Spleen (tissue), 11 donors: Measurements from ENCODE around the gene NELFE. TPM values are rescaled to one million over a fixed set of nuclear protein-coding genes. Genes with fewer than 3 reads are reported as not detected.
"Not testable (repeated sequence)": the region's sequence is repeated elsewhere in the genome, so short reads cannot be mapped to it uniquely, and the experiment has no call there.

Experiments
- DNase-seq: peaks from one replicate; pipeline ENCODE4 v3.0.0-alpha.2; 2020
- H3K27ac ChIP-seq, 8 donors: fragments of 200-600 bp; sonication (generic) in 7 of 8; 1 replicate in 4 of 8; 2 replicates in 4 of 8; pipeline versions ENCODE4 v1.5.0 to v1.8.0; 2016 to 2021; ENCODE audit warnings: inconsistent platforms in 4 of 8, mild to moderate bottlenecking in 4 of 8, moderate library complexity in 1 of 8
- H3K27me3 ChIP-seq, 7 donors: fragments of 200-600 bp; sonication (generic) in 6 of 7; replicated peaks in 1 of 7; 1 replicate in 4 of 7; 2 replicates in 3 of 7; pipeline versions ENCODE4 v1.5.0 to v1.8.0; 2016 to 2021; ENCODE audit warnings: inconsistent platforms in 3 of 7, mild to moderate bottlenecking in 1 of 7
- H3K36me3 ChIP-seq, 6 donors: fragments of 200-600 bp; sonication (generic) in 5 of 6; 1 replicate in 4 of 6; 2 replicates in 2 of 6; pipeline versions ENCODE4 v1.5.0 to v1.8.0; 2016 to 2021; ENCODE audit warnings: inconsistent platforms in 2 of 6
- H3K4me1 ChIP-seq, 6 donors: fragments of 200-600 bp; sonication (generic) in 5 of 6; 1 replicate in 3 of 6; 2 replicates in 3 of 6; pipeline versions ENCODE4 v1.5.0 to v1.8.0; 2016 to 2021; ENCODE audit warnings: inconsistent platforms in 3 of 6
- H3K4me3 ChIP-seq, 8 donors: fragments of 200-600 bp; sonication (generic) in 7 of 8; 1 replicate in 4 of 8; 2 replicates in 4 of 8; pipeline versions ENCODE4 v1.5.0 to v1.8.0; 2016 to 2021; ENCODE audit warnings: inconsistent platforms in 4 of 8, mild to moderate bottlenecking in 4 of 8, moderate library complexity in 2 of 8
- H3K9me3 ChIP-seq, 8 donors: fragments of 200-600 bp; sonication (generic) in 7 of 8; 1 replicate in 4 of 8; 2 replicates in 4 of 8; pipeline versions ENCODE4 v1.5.0 to v1.8.0; 2016 to 2021; ENCODE audit warnings: inconsistent platforms in 4 of 8
- POLR2A ChIP-seq, 3 donors: fragments of 450-650 bp; IDR thresholded peaks; one replicate each; pipeline ENCODE4 v1.5.1; 2017; ENCODE audit warnings: antibody characterized with exemption in 3 of 3, mild to moderate bottlenecking in 1 of 3
- POLR2AphosphoS5 ChIP-seq, 3 donors: sonication (generic); formaldehyde crosslinking; IDR thresholded peaks; one replicate each; pipeline ENCODE4 v1.5.1; 2017; ENCODE audit warnings: antibody characterized with exemption in 3 of 3
- WGBS, 5 donors: extraction: QIAGEN DNeasy Blood & Tissue Kit in 3 of 5; methylation state at CpG; one replicate each; pipeline versions ENCODE4 v1.1.5 to v1.1.7; 2013 to 2018; 5-methylcytosine and 5-hydroxymethylcytosine counted together
- intact Hi-C: fragments of 100-400 bp; cut with DNase I; formaldehyde crosslinking; loops from one replicate; pipeline ENCODE4 v1.15.0; 2023; ENCODE audit warnings: low total_unique reads
- polyA plus RNA-seq, 3 donors: library from polyadenylated mRNA; stranded (reverse); fragments of 200-250 nt; gene quantifications; one replicate each; pipeline ENCODE4 v1.2.1, GENCODE V29; 2013
- total RNA-seq, 7 donors: library from RNA; depleted of rRNA in 3 of 7; stranded (reverse); fragments of >200 nt in 3 of 7; fragmentation: NEBNext Ultra II Directional in 4 of 7; extraction: Animal tissue kit (Norgen Biotek cat#: 25700) in 4 of 7; gene quantifications; one replicate each; pipeline versions ENCODE4 v1.1.0 to v1.2.1, GENCODE V29; 2016 to 2021
- TF ChIP-seq, protein P1 (sequence below), 11 experiments: fragments of 200-600 bp in 7 of 11; fragments of 450-650 bp in 4 of 11; sonication (generic) in 4 of 11; IDR thresholded peaks in 8 of 11; conservative IDR thresholded peaks in 3 of 11; 1 replicate in 7 of 11; 2 replicates in 4 of 11; pipeline versions ENCODE4 v1.4.0 to v1.8.0; 2016 to 2021; ENCODE audit warnings: antibody characterized with exemption in 11 of 11, inconsistent platforms in 4 of 11, mild to moderate bottlenecking in 1 of 11
- donor health status: healthy with polysubstance abuse.
- donor health status: DM: no; HTN: no; CAD: no; lungs with moderate emphysema.
- donor health status: DM: no; HTN: no; CAD: no.
- donor health status: Bipolar disorder and iron deficiency.
- donor health status: healthy.
- donor health status: DM: no; HTN: no; CAD: no.
- donor health status: DM: yes; HTN: yes; CAD: no.

The NELFE gene
- total and polyA plus RNA-seq, 10 donors: 35.0 to 50.7 (median 45.0) TPM

DNA sequence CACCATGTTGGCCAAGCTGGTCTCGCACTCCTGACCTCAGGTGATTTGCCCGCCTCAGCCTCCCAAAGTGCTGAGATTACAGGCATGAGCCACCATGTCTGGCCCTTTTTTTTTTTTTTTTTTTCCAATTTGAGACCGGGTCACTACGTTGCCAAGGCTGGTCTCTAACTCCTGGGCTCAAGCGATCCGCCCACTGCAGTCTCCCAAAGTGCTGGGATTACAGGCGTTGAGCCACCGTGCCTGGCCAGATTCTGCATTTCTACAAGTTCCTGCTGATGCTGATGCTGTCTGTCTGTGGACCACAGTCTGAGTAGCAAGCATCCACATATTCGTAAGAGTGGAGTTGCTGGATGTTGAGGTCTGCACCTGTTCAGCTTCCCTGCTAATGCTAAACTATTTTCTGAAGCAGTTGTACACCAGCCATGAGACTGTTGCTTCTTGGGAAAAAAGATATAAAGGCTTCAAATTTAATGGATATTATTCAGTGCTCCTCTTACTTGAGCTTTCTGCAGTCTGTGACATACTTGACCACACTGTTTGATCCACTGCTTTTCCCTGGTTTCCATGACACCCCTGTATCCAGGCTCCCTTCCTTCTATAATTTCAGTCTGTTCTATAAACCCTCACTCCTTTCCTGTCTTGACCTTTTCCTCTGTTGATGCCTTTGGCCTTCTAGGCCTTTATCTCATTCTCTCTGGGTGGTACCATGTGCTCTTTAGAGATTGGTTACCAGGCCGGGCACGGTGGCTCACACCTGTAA is 46.8 kb downstream of the NELFE start:
- H3K27ac ChIP-seq: no peak overlapping the region
- 79 to 90% (median 82%) methylated on average over 11 of the region's 11 CpGs for WGBS, 5 donors
- peaks cover 0 to 11% (median 0%) of the 10 kb centered on the region in 7 donors for H3K27me3 ChIP-seq
- H3K36me3 ChIP-seq: no peaks in the 10 kb centered on the region
- no peaks in the 10 kb centered on the region for H3K9me3 ChIP-seq
- H3K4me3 ChIP-seq: no peak overlapping the region
- DNase-seq: peak; percentile 15
- intact Hi-C loops: no loop called here
- H3K4me1 ChIP-seq: peaks cover 0 to 6% (median 0%) of the 10 kb centered on the region in 6 donors
- TF ChIP-seq POLR2AphosphoS5 (IDR thresholded peaks at IDR 0.05) (no peak), POLR2A (IDR thresholded peaks at IDR 0.05) (no peak)
- TF ChIP-seq, protein P1, sequence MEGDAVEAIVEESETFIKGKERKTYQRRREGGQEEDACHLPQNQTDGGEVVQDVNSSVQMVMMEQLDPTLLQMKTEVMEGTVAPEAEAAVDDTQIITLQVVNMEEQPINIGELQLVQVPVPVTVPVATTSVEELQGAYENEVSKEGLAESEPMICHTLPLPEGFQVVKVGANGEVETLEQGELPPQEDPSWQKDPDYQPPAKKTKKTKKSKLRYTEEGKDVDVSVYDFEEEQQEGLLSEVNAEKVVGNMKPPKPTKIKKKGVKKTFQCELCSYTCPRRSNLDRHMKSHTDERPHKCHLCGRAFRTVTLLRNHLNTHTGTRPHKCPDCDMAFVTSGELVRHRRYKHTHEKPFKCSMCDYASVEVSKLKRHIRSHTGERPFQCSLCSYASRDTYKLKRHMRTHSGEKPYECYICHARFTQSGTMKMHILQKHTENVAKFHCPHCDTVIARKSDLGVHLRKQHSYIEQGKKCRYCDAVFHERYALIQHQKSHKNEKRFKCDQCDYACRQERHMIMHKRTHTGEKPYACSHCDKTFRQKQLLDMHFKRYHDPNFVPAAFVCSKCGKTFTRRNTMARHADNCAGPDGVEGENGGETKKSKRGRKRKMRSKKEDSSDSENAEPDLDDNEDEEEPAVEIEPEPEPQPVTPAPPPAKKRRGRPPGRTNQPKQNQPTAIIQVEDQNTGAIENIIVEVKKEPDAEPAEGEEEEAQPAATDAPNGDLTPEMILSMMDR (IDR thresholded peaks at IDR 0.05 in 8 of 11, conservative IDR thresholded peaks at IDR 0.05 in 3 of 11): no peak

DNA sequence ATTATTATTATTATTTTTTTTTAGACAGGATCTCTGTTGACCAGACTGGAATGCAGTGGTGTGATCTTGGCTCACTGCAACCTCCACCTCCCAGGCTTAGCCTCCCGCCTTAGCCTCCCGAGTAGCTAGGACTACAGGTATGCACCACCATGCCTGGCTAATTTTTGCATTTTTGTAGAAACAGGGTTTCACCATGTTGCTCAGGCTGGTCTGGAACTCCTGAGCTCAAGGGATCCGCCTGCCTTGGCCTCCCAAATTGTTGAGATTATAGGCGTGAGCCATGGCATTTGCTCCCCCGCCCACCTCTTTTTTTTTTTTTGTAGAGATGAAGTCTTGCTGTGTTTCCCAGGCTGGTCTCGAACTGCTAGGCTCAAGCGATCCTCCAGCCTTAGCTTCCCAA is 49.5 kb downstream of the NELFE start:
- peaks cover 0 to 11% (median 0%) of the 10 kb centered on the region in 7 donors for H3K27me3 ChIP-seq
- H3K36me3 ChIP-seq, H3K4me3 ChIP-seq, intact Hi-C loops, H3K27ac ChIP-seq, H3K9me3 ChIP-seq, H3K4me1 ChIP-seq: not testable (repeated sequence)
- WGBS, 5 donors: 81 to 90% (median 88%) methylated on average over 7 of the region's 7 CpGs
- DNase-seq: peak; percentile 16

DNA sequence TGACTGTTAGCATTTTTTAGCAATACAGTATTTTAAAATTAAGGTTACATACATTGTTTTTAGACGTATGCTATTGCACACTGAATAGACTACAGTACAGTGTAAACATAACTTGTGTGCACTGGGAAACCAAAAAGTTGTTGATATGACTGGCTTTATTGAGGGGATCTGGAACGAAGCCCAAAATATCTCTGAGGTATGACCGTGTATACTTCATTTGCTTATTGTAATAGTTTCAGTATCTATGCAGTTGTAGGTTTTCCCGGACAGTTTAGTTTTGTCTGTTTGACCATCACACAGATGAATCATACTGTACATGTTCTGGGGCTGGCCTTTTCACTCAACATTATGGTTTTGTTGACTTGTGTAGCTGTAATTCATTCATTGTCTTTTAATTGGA is 50.0 kb downstream of the NELFE start:
- H3K27ac ChIP-seq: no peak overlapping the region
- peaks cover 0 to 11% (median 0%) of the 10 kb centered on the region in 7 donors for H3K27me3 ChIP-seq
- no peak overlapping the region for H3K4me3 ChIP-seq
- TF ChIP-seq POLR2AphosphoS5 (IDR thresholded peaks at IDR 0.05) (no peak), POLR2A (IDR thresholded peaks at IDR 0.05) (no peak)
- TF ChIP-seq, protein P1 (IDR thresholded peaks at IDR 0.05 in 8 of 11, conservative IDR thresholded peaks at IDR 0.05 in 3 of 11): no peak
- intact Hi-C loops: no loop called here
- no peak for DNase-seq
- H3K4me1 ChIP-seq: peaks cover 0 to 6% (median 0%) of the 10 kb centered on the region in 6 donors
- WGBS, 5 donors: 46 to 74% (median 56%) methylated on average over 4 of the region's 4 CpGs
- no peaks in the 10 kb centered on the region for H3K9me3 ChIP-seq
- H3K36me3 ChIP-seq: no peaks in the 10 kb centered on the region

DNA sequence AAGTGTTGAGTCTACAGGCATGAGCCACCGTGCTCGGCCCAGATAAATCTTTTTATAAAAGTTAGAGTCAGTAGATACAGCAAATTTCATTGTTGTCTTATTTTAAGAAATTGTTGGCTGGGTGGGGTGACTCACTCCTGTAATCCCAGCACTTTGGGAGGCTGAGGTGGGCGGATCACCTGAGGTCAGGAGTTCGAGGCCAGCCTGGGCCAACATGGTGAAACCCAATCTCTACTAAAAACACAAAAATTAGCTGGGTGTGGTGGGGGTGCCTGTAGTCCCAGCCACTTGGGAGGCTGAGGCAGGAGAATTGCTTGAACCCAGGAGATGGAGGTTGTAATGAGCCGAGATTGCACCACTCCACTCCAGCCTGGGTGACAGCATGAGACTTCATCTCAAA is 50.5 kb downstream of the NELFE start:
- H3K36me3 ChIP-seq, H3K9me3 ChIP-seq, intact Hi-C loops, H3K27ac ChIP-seq, H3K4me3 ChIP-seq: not testable (repeated sequence)
- Histone ChIP-seq H3K27me3 (peaks cover 0 to 11% (median 0%) of the 10 kb centered on the region in 7 donors), H3K4me1 (peaks cover 0 to 11% (median 0%) of the 10 kb centered on the region in 6 donors)
- 84 to 90% (median 89%) methylated on average over 5 of the region's 5 CpGs for WGBS, 5 donors
- peak; percentile 1 for DNase-seq

DNA sequence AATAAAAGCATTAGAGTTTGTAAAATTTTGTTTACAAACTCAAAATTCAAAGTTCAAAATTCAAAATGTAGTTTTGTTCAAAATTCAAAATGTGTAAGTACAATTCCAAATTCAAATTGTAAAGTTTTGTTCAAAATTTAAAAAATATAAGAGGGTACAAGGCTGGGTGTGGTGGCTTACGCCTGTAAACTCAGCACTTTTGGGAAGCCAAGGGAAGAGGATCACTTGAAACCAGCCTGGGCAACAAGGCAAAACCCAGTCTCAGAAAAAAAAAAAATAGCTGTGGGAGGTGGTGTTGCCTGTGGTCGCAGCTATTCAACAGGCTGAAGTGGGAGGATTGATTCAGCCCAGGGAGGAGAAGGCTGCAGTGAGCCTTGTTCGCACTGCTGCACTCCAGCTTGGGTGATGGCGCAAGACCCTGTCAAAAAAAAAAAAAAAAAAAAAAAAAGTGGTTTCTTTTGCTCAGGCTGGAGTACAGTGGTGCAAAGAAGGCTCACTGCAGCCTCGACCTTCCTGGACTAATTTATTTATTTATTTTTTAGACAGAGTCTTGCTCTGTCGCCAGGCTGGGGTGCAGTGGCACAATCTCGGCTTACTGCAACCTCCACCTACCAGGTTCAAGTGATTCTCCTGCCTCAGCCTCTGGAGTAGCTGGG is 51.5 kb downstream of the NELFE start:
- intact Hi-C loops: no loop called here
- no peaks in the 10 kb centered on the region for H3K9me3 ChIP-seq
- H3K27ac ChIP-seq: no peak overlapping the region
- H3K4me3 ChIP-seq: no peak overlapping the region
- 40 to 59% (median 41%) methylated on average over 7 of the region's 7 CpGs for whole genome bisulfite sequencing, 5 donors
- H3K36me3 ChIP-seq: no peaks in the 10 kb centered on the region
- TF ChIP-seq POLR2A (IDR thresholded peaks at IDR 0.05) (no peak), POLR2AphosphoS5 (IDR thresholded peaks at IDR 0.05) (no peak)
- TF ChIP-seq, protein P1 (IDR thresholded peaks at IDR 0.05 in 8 of 11, conservative IDR thresholded peaks at IDR 0.05 in 3 of 11): no peak
- DNase-seq: peak; percentile 21
- peaks cover 0 to 8% (median 0%) of the 10 kb centered on the region in 7 donors for H3K27me3 ChIP-seq
- peaks cover 7 to 21% (median 9%) of the 10 kb centered on the region in 6 donors for H3K4me1 ChIP-seq

DNA sequence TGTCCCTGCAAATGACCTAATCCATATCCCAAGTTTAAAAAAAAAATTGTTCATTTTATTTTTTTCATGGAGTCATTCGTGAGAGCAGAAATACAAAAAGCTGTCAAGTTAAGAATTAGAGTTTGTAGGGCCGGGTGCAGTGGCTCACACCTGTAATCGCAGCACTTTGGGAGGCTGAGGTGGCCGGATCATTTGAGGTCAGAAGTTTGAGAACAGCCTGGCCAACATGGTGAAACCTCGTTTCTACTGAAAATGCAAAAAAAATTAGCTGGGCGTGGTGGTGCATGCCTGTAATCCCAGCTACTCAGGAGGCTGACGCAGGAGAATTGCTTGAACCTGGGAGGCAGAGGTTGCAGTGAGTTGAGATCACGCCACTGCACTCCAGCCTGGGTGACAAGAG is 52.0 kb downstream of the NELFE start:
- H3K27me3 ChIP-seq, H3K9me3 ChIP-seq, H3K4me3 ChIP-seq, H3K27ac ChIP-seq, H3K36me3 ChIP-seq, intact Hi-C loops: not testable (repeated sequence)
- H3K4me1 ChIP-seq: peaks cover 7 to 23% (median 10%) of the 10 kb centered on the region in 6 donors
- WGBS, 5 donors: 79 to 86% (median 82%) methylated on average over 8 of the region's 8 CpGs
- DNase-seq: peak; percentile 6
